CD14-positive monocyte (primary cell): ENCODE results near the gene GALNT17. TPM values are rescaled to one million over a fixed set of nuclear protein-coding genes. Genes with fewer than 3 reads are reported as not detected.
"Not testable (repeated sequence)": the region's sequence is repeated elsewhere in the genome, so short reads cannot be mapped to it uniquely, and the experiment has no call there.

Experiments used
- DNase-seq, 3 donors: peaks; one replicate each; pipeline ENCODE4 v3.0.0-alpha.2; 2011 to 2022
- H2AFZ ChIP-seq: 2 replicates; pipeline ENCODE4 v1.6.0; 2012; ENCODE audit warnings: mild to moderate bottlenecking, low read depth, low read length, inconsistent platforms; ENCODE audit not compliant: insufficient read depth, poor library complexity, severe bottlenecking
- H3K27ac ChIP-seq, 2 donors: 1 replicate in 1 of 2; 2 replicates in 1 of 2; pipeline ENCODE4 v1.5.1; 2012 to 2013; ENCODE audit warnings: low read length in 2 of 2, control low read depth in 1 of 2, inconsistent platforms in 1 of 2, low read depth in 1 of 2, mild to moderate bottlenecking in 1 of 2
- H3K27me3 ChIP-seq, 2 donors: one replicate each; pipeline versions ENCODE4 v1.6.0 to v1.6.1; 2011 to 2013; ENCODE audit warnings: low read length in 2 of 2; ENCODE audit not compliant: control insufficient read depth in 2 of 2, insufficient read depth in 2 of 2
- H3K36me3 ChIP-seq, 2 donors: replicated peaks in 1 of 2; 1 replicate in 1 of 2; 2 replicates in 1 of 2; pipeline versions ENCODE4 v1.5.1 to v1.6.1; 2012 to 2013; ENCODE audit warnings: low read length in 2 of 2, control low read depth in 1 of 2, inconsistent platforms in 1 of 2, mild to moderate bottlenecking in 1 of 2; ENCODE audit not compliant: insufficient read depth in 2 of 2, control insufficient read depth in 1 of 2
- H3K4me1 ChIP-seq, 2 donors: 1 replicate in 1 of 2; 2 replicates in 1 of 2; pipeline versions ENCODE4 v1.5.1 to v1.6.1; 2012 to 2013; ENCODE audit warnings: low read length in 2 of 2, control low read depth in 1 of 2, inconsistent platforms in 1 of 2, mild to moderate bottlenecking in 1 of 2, moderate library complexity in 1 of 2; ENCODE audit not compliant: insufficient read depth in 2 of 2, control insufficient read depth in 1 of 2
- H3K4me2 ChIP-seq: replicated peaks from 2 replicates; pipeline ENCODE3; 2012; ENCODE audit warnings: low read length, moderate library complexity, mild to moderate bottlenecking; ENCODE audit not compliant: poor library complexity, severe bottlenecking; ENCODE audit errors: extremely low read depth
- H3K4me3 ChIP-seq, 3 experiments: fragments of 200-600 bp in 1 of 3; sonication (generic) in 1 of 3; replicated peaks in 1 of 3; 1 replicate in 2 of 3; 2 replicates in 1 of 3; pipeline ENCODE4 v1.5.1; 2011 to 2013; ENCODE audit warnings: low read length in 3 of 3, mild to moderate bottlenecking in 3 of 3, control low read depth in 2 of 3, low read depth in 2 of 3, inconsistent platforms in 1 of 3, moderate library complexity in 1 of 3
- H3K79me2 ChIP-seq: 2 replicates; pipeline ENCODE4 v1.6.0; 2012; ENCODE audit warnings: mild to moderate bottlenecking, control low read depth, inconsistent platforms, low read length, moderate library complexity; ENCODE audit not compliant: insufficient read depth
- H3K9ac ChIP-seq: 2 replicates; pipeline ENCODE4 v1.6.0; 2017; ENCODE audit warnings: low read length, mild to moderate bottlenecking; ENCODE audit not compliant: insufficient read depth, poor library complexity, severe bottlenecking
- H3K9me3 ChIP-seq, 2 donors: replicated peaks in 1 of 2; 1 replicate in 1 of 2; 2 replicates in 1 of 2; pipeline versions ENCODE4 v1.5.1 to v1.6.1; 2012 to 2013; ENCODE audit warnings: low read length in 2 of 2, control low read depth in 1 of 2; ENCODE audit not compliant: control insufficient read depth in 1 of 2, insufficient read depth in 1 of 2
- H4K20me1 ChIP-seq: 2 replicates; pipeline ENCODE4 v1.6.0; 2012; ENCODE audit warnings: mild to moderate bottlenecking, low read length, control low read depth, moderate library complexity; ENCODE audit not compliant: insufficient read depth
- H3K27ac Mint-ChIP-seq, 7 donors: one replicate each; pipeline ENCODE4 v1.8.0; 2020; ENCODE audit warnings: mild to moderate bottlenecking in 7 of 7, mixed read lengths in 7 of 7, moderate library complexity in 6 of 7, inconsistent platforms in 2 of 7
- H3K27me3 Mint-ChIP-seq, 3 donors: one replicate each; pipeline ENCODE4 v1.8.0; 2021 to 2022; ENCODE audit warnings: low read depth in 3 of 3, mild to moderate bottlenecking in 3 of 3, mixed read lengths in 3 of 3, moderate library complexity in 3 of 3, inconsistent platforms in 1 of 3
- H3K36me3 Mint-ChIP-seq, 2 donors: one replicate each; pipeline ENCODE4 v1.8.0; 2020; ENCODE audit warnings: mixed read lengths in 2 of 2, inconsistent platforms in 1 of 2, mild to moderate bottlenecking in 1 of 2
- H3K4me1 Mint-ChIP-seq: one replicate; pipeline ENCODE4 v1.8.0; 2020; ENCODE audit warnings: mild to moderate bottlenecking, mixed read lengths
- H3K4me3 Mint-ChIP-seq, 2 donors: one replicate each; pipeline ENCODE4 v1.8.0; 2020; ENCODE audit warnings: mild to moderate bottlenecking in 2 of 2, mixed read lengths in 2 of 2, moderate library complexity in 1 of 2
- H3K9me3 Mint-ChIP-seq, 7 donors: one replicate each; pipeline ENCODE4 v1.8.0; 2020 to 2022; ENCODE audit warnings: mixed read lengths in 7 of 7, mild to moderate bottlenecking in 6 of 7, moderate library complexity in 6 of 7, inconsistent platforms in 2 of 7
- CTCF ChIP-seq: fragments of 200-600 bp; IDR thresholded peaks from one replicate; pipeline ENCODE4 v1.8.0; 2022; ENCODE audit warnings: antibody characterized with exemption, mild to moderate bottlenecking
- WGBS: methylation state at CpG from one replicate; pipeline ENCODE4 v1.1.5; 2013; ENCODE audit warnings: missing lambda C conversion rate; ENCODE audit not compliant: insufficient coverage; 5-methylcytosine and 5-hydroxymethylcytosine counted together
- intact Hi-C, 2 donors: fragments of 100-400 bp; cut with micrococcal nuclease; formaldehyde crosslinking; loops; one replicate each; pipeline versions ENCODE4 v1.15.0 to v1.15.1; 2023
- polyA plus RNA-seq, 3 donors: library from polyadenylated mRNA; depleted of rRNA in 1 of 3; unstranded in 2 of 3; stranded (reverse) in 1 of 3; fragments of 300-500 nt in 2 of 3; fragments of >200 nt in 1 of 3; fragmentation: Illumina TruSeq in 2 of 3; gene quantifications; 1 replicate in 2 of 3; 2 replicates in 1 of 3; pipeline ENCODE4 v1.2.3, GENCODE V29; 2012 to 2021

Gene GALNT17
- polyA plus RNA-seq, 3 donors = not detected

- no peak for TF ChIP-seq CTCF
- DNase-seq = no peak
- no peaks in the 10 kb centered on the region for H3K4me1 ChIP-seq
- H3K9ac ChIP-seq = no peak overlapping the region
- Mint-ChIP-seq H3K27me3 (no peaks in the 10 kb centered on the region), H3K4me1 (no peaks in the 10 kb centered on the region), H3K9me3 (peaks cover 8 to 46% (median 19%) of the 10 kb centered on the region in 7 donors), H3K36me3 (no peaks in the 10 kb centered on the region), H3K4me3 (no peak overlapping the region), H3K27ac (no peak overlapping the region)
- no peaks in the 10 kb centered on the region for H4K20me1 ChIP-seq
- no peak overlapping the region for H3K27ac ChIP-seq
- no peak overlapping the region for H2AFZ ChIP-seq
- WGBS = 88% methylated on average over 3 of the region's 4 CpGs
- no peak overlapping the region for H3K4me2 ChIP-seq
- intact Hi-C loops = no loop called here
- no peaks in the 10 kb centered on the region for H3K27me3 ChIP-seq
- peaks cover 30 to 41% of the 10 kb centered on the region in 2 donors for H3K9me3 ChIP-seq
- no peaks in the 10 kb centered on the region for H3K79me2 ChIP-seq
- H3K36me3 ChIP-seq = no peaks in the 10 kb centered on the region
- no peak overlapping the region for H3K4me3 ChIP-seq
Measured at GRCh38 chr7:71255537-71256178, 123.7 kb downstream of the GALNT17 start.

- DNase-seq = no peak
- H3K36me3 ChIP-seq = no peaks in the 10 kb centered on the region
- no peaks in the 10 kb centered on the region for H3K27me3 Mint-ChIP-seq
- H3K79me2 ChIP-seq = no peaks in the 10 kb centered on the region
- H3K9ac ChIP-seq = no peak overlapping the region
- H2AFZ ChIP-seq = no peak overlapping the region
- intact Hi-C loops = no loop called here
- H3K4me2 ChIP-seq = no peak overlapping the region
- H3K4me1 Mint-ChIP-seq = no peaks in the 10 kb centered on the region
- TF ChIP-seq CTCF = no peak
- WGBS = 96% methylated on average over 4 of the region's 7 CpGs
- no peaks in the 10 kb centered on the region for H3K4me1 ChIP-seq
- H3K36me3 Mint-ChIP-seq = no peaks in the 10 kb centered on the region
- H3K27ac Mint-ChIP-seq = no peak overlapping the region
- H3K27ac ChIP-seq = no peak overlapping the region
- no peaks in the 10 kb centered on the region for H3K27me3 ChIP-seq
- no peak overlapping the region for H3K4me3 Mint-ChIP-seq
- H3K9me3 ChIP-seq = peaks cover 31 to 52% of the 10 kb centered on the region in 2 donors
- H3K4me3 ChIP-seq = no peak overlapping the region
- H4K20me1 ChIP-seq = no peaks in the 10 kb centered on the region
- H3K9me3 Mint-ChIP-seq = peaks cover 9 to 61% (median 25%) of the 10 kb centered on the region in 7 donors
Measured at GRCh38 chr7:71261066-71261465, 129.1 kb downstream of the GALNT17 start.

- H3K36me3 ChIP-seq, intact Hi-C loops, H3K79me2 ChIP-seq, H3K4me3 Mint-ChIP-seq, H3K4me3 ChIP-seq, H3K27me3 Mint-ChIP-seq, H4K20me1 ChIP-seq, H2AFZ ChIP-seq, H3K27ac ChIP-seq, H3K36me3 Mint-ChIP-seq, H3K9ac ChIP-seq, H3K4me1 ChIP-seq, H3K4me2 ChIP-seq, DNase-seq, H3K27ac Mint-ChIP-seq, H3K27me3 ChIP-seq, H3K4me1 Mint-ChIP-seq: not testable (repeated sequence)
- H3K9me3 ChIP-seq = peaks cover 27 to 47% of the 10 kb centered on the region in 2 donors
- H3K9me3 Mint-ChIP-seq = peaks cover 13 to 59% (median 25%) of the 10 kb centered on the region in 7 donors
- WGBS = no CpG with 5 or more reads among the region's 5 CpGs
Measured at GRCh38 chr7:71262834-71263233, 130.9 kb downstream of the GALNT17 start.
